ENCODE data around the gene RDH5.

DNA sequence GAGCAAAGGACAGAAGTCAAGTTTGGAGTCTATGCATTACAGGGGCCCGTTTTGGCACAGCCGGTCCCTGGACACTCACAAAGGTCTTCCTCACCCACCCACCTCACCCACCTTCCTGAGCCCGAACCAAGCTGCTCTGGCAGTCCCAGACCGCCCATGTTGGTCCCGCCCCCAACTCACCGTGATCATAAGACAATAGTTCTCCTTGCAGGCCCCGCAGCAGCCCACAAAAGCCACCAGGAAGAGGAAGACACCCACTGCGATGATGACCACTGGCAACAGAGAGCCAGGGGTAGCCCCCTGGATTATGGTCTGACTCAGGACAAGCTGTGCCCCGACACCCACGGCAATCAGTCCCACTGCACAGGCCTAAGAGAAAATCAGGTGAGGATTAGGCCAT lies 6.8 kb downstream of the RDH5 start:
- TF ChIP-seq POLR2A (IDR thresholded peaks at IDR 0.05) (no peak), POLR2AphosphoS5 (IDR thresholded peaks at IDR 0.05) (no peak), EP300 (IDR thresholded peaks at IDR 0.05) (no peak)
- TF ChIP-seq, protein P1, sequence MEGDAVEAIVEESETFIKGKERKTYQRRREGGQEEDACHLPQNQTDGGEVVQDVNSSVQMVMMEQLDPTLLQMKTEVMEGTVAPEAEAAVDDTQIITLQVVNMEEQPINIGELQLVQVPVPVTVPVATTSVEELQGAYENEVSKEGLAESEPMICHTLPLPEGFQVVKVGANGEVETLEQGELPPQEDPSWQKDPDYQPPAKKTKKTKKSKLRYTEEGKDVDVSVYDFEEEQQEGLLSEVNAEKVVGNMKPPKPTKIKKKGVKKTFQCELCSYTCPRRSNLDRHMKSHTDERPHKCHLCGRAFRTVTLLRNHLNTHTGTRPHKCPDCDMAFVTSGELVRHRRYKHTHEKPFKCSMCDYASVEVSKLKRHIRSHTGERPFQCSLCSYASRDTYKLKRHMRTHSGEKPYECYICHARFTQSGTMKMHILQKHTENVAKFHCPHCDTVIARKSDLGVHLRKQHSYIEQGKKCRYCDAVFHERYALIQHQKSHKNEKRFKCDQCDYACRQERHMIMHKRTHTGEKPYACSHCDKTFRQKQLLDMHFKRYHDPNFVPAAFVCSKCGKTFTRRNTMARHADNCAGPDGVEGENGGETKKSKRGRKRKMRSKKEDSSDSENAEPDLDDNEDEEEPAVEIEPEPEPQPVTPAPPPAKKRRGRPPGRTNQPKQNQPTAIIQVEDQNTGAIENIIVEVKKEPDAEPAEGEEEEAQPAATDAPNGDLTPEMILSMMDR (IDR thresholded peaks at IDR 0.05) = no peak

All from suprapubic skin (tissue), 4 donors.